HG03565 (cell line): Measurements from ENCODE around the gene SHISA5.
"Not testable (repeated sequence)": the region's sequence is repeated elsewhere in the genome, so short reads cannot be mapped to it uniquely, and the experiment has no call there.

ENCODE experiments used
- ATAC-seq: cut with Tn5 transposase; IDR thresholded peaks from one replicate; pipeline ENCODE4 v1.9.1; 2021; ENCODE audit warnings: mild to moderate bottlenecking, moderate library complexity; ENCODE audit not compliant: unreplicated experiment

SHISA5 gene

GRCh38 chr3:48461767-48462166 lies 42.2 kb downstream of the SHISA5 start:
- ATAC-seq: not testable (repeated sequence)

GRCh38 chr3:48460517-48460902 lies 43.5 kb downstream of the SHISA5 start:
- ATAC-seq: no peak

- no peak for ATAC-seq
Observed at GRCh38 chr3:48459773-48460516, 44.0 kb downstream of the SHISA5 start.

- ATAC-seq: no peak
Observed at GRCh38 chr3:48459331-48459730, 44.6 kb downstream of the SHISA5 start.

GRCh38 chr3:48456456-48456855 lies 47.5 kb downstream of the SHISA5 start:
- no peak for ATAC-seq

GRCh38 chr3:48451270-48451669 lies 52.7 kb downstream of the SHISA5 start:
- no peak for ATAC-seq

- ATAC-seq: peak; percentile 81
Observed at GRCh38 chr3:48446425-48447193, 57.4 kb downstream of the SHISA5 start, which contains the start of gene ATRIP. ATRIP (plus strand) TSS chr3:48446737; CDS start chr3:48446846, 109 bp downstream.

- no peak for ATAC-seq
Observed at GRCh38 chr3:48446043-48446424, 57.9 kb downstream of the SHISA5 start.

- ATAC-seq: no peak
Observed at GRCh38 chr3:48445277-48445882, 58.6 kb downstream of the SHISA5 start.

- no peak for ATAC-seq
Observed at GRCh38 chr3:48441940-48442339, 62.0 kb downstream of the SHISA5 start.

- no peak for ATAC-seq
Observed at GRCh38 chr3:48440590-48440958, 63.4 kb downstream of the SHISA5 start.

- peak; percentile 94 for ATAC-seq
Observed at GRCh38 chr3:48439820-48440589, 64.0 kb downstream of the SHISA5 start, which contains the start of the genes CCDC51 and TMA7. CCDC51 (minus strand) TSS chr3:48440119; CDS start chr3:48435128, 4,991 bp downstream. TMA7 (plus strand) TSS chr3:48440257; CDS start chr3:48440297, 40 bp downstream.

GRCh38 chr3:48437812-48438211 lies 66.2 kb downstream of the SHISA5 start:
- ATAC-seq: no peak

- no peak for ATAC-seq
Observed at GRCh38 chr3:48436855-48437254, 67.1 kb downstream of the SHISA5 start.

GRCh38 chr3:48436477-48436787 lies 67.5 kb downstream of the SHISA5 start:
- ATAC-seq: no peak

GRCh38 chr3:48435774-48436476 lies 68.0 kb downstream of the SHISA5 start:
- no peak for ATAC-seq

GRCh38 chr3:48435223-48435595 lies 68.8 kb downstream of the SHISA5 start:
- no peak for ATAC-seq

- ATAC-seq: no peak
Observed at GRCh38 chr3:48434591-48435222, 69.3 kb downstream of the SHISA5 start.

GRCh38 chr3:48433472-48434118 lies 70.4 kb downstream of the SHISA5 start:
- no peak for ATAC-seq
